Activated B cell treated with CpG ODN at 0.5 μM for 24 hours (primary cell): Measurements from ENCODE around the gene CA6. TPM values are rescaled to one million over a fixed set of nuclear protein-coding genes. Genes with fewer than 3 reads are reported as not detected.

Experiments
- ATAC-seq: fragments of 200-7000 bp; cut with Tn5 transposase; one replicate; pipeline ENCODE4 v1.10.0; 2021; ENCODE audit warnings: low read depth, mild to moderate bottlenecking, moderate library complexity
- CTCF ChIA-PET: fragments of 350-600 bp; sonication (Branson Sonifier 250); formaldehyde crosslinking; loops from one replicate; lab custom pipeline; 2021; ENCODE audit warnings: antibody characterized with exemption; lab: Charles Lee
- POLR2A ChIA-PET: fragments of 350-600 bp; sonication (Branson Sonifier 250); formaldehyde crosslinking; loops from one replicate; lab custom pipeline; 2021; ENCODE audit warnings: antibody characterized with exemption; lab: Charles Lee
- DNase-seq: peaks from one replicate; pipeline ENCODE4 v3.0.0; 2022
- H3K27ac Mint-ChIP-seq: one replicate; pipeline ENCODE4 v1.8.0; 2020; ENCODE audit warnings: mixed read lengths
- H3K27me3 Mint-ChIP-seq: one replicate; pipeline ENCODE4 v1.8.0; 2021; ENCODE audit warnings: mixed read lengths
- H3K36me3 Mint-ChIP-seq: one replicate; pipeline ENCODE4 v1.8.0; 2021; ENCODE audit warnings: low read depth, mixed read lengths
- H3K4me1 Mint-ChIP-seq: one replicate; pipeline ENCODE4 v1.8.0; 2021; ENCODE audit warnings: mixed read lengths
- H3K4me3 Mint-ChIP-seq: one replicate; pipeline ENCODE4 v1.8.0; 2020; ENCODE audit warnings: mild to moderate bottlenecking, mixed read lengths
- H3K9me3 Mint-ChIP-seq: one replicate; pipeline ENCODE4 v1.8.0; 2020; ENCODE audit warnings: mixed read lengths
- intact Hi-C: fragments of 100-400 bp; cut with micrococcal nuclease; formaldehyde crosslinking; loops from one replicate; pipeline ENCODE4 v1.15.1; 2024
- total RNA-seq: library from RNA; stranded (reverse); gene quantifications from 2 replicates; pipeline ENCODE4 v1.2.3, GENCODE V29; 2022
- TF ChIP-seq, protein P1 (sequence below): fragments of 200-600 bp; IDR thresholded peaks from one replicate; pipeline ENCODE4 v1.8.0; 2022; ENCODE audit warnings: antibody characterized with exemption, mild to moderate bottlenecking

Gene CA6
- total RNA-seq, 1 donor from 2014 or later, result not detected

DNA sequence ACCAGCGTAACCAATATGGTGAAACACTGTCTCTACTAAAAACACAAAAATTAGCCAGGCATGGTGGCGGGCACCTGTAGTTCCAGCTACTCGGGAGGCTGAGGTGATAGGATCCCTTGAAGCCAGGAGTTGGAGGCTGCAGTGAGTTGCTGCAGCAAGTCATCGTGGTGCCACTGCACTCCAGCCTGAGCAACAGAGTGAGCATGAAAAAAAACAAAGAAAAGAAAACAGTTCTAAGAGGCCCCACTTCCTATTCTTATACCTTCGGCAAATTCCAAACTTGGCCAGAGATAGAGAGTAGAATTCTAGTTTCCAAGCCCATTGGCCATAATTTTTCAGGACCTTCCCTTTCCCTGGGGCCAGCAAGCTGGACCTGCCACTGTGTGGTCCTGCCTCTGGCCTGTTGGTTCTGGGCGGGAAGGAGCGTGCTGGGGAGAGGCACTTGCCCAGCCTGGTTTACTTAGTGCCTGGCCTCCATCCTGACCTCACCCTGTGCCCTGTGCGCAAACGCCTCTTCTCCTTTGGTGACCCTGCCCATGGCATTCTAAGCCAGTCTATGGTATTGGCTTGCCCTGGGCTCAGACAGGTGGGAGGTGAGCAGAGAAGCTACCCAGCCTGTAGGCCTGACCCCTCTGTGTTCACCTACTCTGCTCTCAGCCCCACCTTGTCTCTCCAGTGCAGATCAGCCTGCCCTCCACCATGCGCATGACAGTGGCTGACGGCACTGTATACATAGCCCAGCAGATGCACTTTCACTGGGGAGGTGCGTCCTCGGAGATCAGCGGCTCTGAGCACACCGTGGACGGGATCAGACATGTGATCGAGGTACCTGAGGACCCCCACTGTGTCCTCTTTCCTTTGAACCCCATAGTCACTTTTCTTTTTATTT, 11.0 kb downstream of the CA6 start:
- POLR2A ChIA-PET, result no interaction called here
- intact Hi-C loops, result no loop called here
- DNase-seq (no peak), ATAC-seq (no peak)
- peaks cover 6% of the 10 kb centered on the region for H3K27me3 Mint-ChIP-seq
- CTCF ChIA-PET, result no interaction called here
- H3K9me3 Mint-ChIP-seq, result peaks cover 10% of the 10 kb centered on the region
- TF ChIP-seq, protein P1, sequence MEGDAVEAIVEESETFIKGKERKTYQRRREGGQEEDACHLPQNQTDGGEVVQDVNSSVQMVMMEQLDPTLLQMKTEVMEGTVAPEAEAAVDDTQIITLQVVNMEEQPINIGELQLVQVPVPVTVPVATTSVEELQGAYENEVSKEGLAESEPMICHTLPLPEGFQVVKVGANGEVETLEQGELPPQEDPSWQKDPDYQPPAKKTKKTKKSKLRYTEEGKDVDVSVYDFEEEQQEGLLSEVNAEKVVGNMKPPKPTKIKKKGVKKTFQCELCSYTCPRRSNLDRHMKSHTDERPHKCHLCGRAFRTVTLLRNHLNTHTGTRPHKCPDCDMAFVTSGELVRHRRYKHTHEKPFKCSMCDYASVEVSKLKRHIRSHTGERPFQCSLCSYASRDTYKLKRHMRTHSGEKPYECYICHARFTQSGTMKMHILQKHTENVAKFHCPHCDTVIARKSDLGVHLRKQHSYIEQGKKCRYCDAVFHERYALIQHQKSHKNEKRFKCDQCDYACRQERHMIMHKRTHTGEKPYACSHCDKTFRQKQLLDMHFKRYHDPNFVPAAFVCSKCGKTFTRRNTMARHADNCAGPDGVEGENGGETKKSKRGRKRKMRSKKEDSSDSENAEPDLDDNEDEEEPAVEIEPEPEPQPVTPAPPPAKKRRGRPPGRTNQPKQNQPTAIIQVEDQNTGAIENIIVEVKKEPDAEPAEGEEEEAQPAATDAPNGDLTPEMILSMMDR, result no peak
- H3K4me1 Mint-ChIP-seq, result no peaks in the 10 kb centered on the region
- no peaks in the 10 kb centered on the region for H3K36me3 Mint-ChIP-seq
- H3K27ac Mint-ChIP-seq, result no peak overlapping the region
- no peak overlapping the region for H3K4me3 Mint-ChIP-seq

DNA sequence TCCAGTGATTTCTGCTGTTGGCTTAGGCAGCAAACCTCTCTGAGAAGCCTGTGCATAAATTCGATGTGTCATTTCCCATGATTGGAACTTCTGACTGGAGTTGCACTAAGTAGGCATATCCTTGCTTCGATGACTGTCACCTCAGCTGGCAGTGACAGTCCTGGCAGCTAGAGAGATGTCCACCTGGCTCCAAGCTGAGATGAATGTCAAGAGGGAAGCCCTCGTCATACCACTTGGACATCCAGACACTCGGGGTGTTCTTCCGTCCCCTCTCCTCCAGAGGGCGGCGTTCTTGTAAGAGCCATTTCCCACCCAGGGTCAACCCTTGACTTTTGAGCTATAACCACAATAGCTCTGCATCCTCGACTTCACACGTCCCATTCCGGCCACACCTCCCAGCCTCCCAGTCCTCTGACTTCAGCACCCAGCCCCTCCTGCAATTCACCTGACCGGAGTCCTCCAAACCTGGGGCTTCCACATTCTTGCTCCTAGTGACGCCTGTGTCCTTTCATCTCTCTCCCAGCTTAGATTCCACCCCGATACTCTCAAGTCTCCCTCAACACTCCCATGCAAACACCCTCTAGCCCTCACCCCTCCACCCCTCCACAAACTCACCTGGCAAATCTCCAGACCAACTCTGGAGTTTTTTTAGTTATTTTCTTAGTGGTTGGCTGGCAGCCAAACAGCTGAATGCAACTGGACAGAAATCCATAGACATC, 17.3 kb downstream of the CA6 start:
- ChIA-PET CTCF (interaction anchor here (0.6 to 2.1 kb wide), 8 partner anchors 8 to 234 kb away, joined by 3 to 11 read pairs (median 4); no protein-coding TSS in a partner anchor), POLR2A (interaction anchor here (0.5 kb wide), 1 partner anchor 107 kb away, joined by 3 read pairs; no protein-coding TSS in a partner anchor)
- no peak for DNase-seq
- Mint-ChIP-seq H3K27me3 (peaks cover 8% of the 10 kb centered on the region), H3K4me1 (no peaks in the 10 kb centered on the region), H3K9me3 (peaks cover 10% of the 10 kb centered on the region), H3K4me3 (no peak overlapping the region), H3K27ac (no peak overlapping the region), H3K36me3 (no peaks in the 10 kb centered on the region)
- TF ChIP-seq, protein P1, result no peak
- intact Hi-C loops, result loop anchor here (1.0 kb wide), 1 partner anchor 138 kb away; no protein-coding TSS in a partner anchor
- peak; percentile 56 for ATAC-seq

DNA sequence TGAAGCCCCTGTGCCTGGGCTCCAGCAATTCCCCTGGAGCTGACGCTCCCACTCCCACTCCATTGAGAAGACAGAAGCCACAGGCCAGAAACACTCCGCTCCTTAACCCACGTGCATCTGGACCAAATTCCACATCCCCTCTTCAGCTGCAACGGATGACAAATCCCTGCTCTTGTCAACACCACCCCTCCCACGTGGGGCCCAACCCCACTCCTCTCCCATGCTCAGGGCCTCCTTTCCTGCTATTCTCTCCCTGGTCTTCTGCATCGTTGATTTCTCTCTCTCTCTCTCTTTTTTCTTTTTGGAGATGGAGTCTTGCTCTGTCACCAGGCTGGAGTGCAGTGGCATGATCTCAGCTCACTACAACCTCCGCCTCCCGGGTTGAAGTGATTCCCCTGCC, 18.3 kb downstream of the CA6 start:
- ChIA-PET CTCF (interaction anchor here (1.1 to 2.1 kb wide), 5 partner anchors 9 to 138 kb away, joined by 3 to 11 read pairs (median 8); no protein-coding TSS in a partner anchor), POLR2A (no interaction called here)
- Mint-ChIP-seq H3K9me3 (peaks cover 10% of the 10 kb centered on the region), H3K4me1 (no peaks in the 10 kb centered on the region), H3K36me3 (no peaks in the 10 kb centered on the region), H3K4me3 (no peak overlapping the region), H3K27me3 (peaks cover 8% of the 10 kb centered on the region), H3K27ac (no peak overlapping the region)
- ATAC-seq (no peak), DNase-seq (no peak)
- TF ChIP-seq, protein P1, result no peak
- intact Hi-C loops, result loop anchor here (1.0 kb wide), 1 partner anchor 137 kb away; no protein-coding TSS in a partner anchor

DNA sequence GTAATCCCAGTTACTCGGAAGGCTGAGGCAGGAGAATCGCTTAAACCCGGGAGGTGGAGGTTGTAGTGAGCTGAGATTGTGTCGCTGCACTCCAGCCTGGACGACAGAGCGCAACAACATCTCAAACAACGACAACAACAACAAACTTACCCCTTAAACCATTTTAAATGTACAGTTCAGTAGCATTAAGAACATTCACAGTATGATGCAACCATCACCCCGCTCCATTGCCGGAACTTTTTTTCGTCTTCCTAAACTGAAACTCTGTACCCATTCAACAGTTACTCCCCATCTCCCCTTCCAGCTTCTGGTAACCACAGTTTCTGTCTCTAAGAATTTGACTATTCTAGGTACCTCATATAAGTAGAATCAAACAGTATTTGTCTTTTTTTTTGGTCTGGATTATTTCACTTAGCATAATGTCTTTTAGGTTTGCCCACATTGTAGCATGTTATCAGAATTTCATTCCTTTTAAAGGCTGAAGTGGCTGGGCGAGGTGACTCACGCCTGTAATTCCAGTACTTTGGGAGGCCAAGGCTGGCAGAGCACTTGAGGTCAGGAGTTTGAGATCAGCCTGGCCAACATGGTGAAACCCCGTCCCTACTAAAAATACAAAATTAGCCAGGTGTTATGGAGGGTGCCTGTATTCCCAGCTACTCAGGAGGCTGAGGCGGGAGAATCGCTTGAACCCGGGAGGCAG, 19.6 kb downstream of the CA6 start:
- no peak overlapping the region for H3K4me3 Mint-ChIP-seq
- intact Hi-C loops, result no loop called here
- H3K4me1 Mint-ChIP-seq, result no peaks in the 10 kb centered on the region
- CTCF ChIA-PET, result no interaction called here
- peaks cover 11% of the 10 kb centered on the region for H3K9me3 Mint-ChIP-seq
- no peak overlapping the region for H3K27ac Mint-ChIP-seq
- peaks cover 5% of the 10 kb centered on the region for H3K27me3 Mint-ChIP-seq
- no peak for DNase-seq
- TF ChIP-seq, protein P1, result no peak
- POLR2A ChIA-PET, result no interaction called here
- no peak for ATAC-seq
- H3K36me3 Mint-ChIP-seq, result no peaks in the 10 kb centered on the region
